K562 (cell line): Measurements from ENCODE around the gene SPAG9. TPM values are rescaled to one million over a fixed set of nuclear protein-coding genes. Genes with fewer than 3 reads are reported as not detected.

ENCODE experiments used
- ATAC-seq: fragments of 200-7000 bp; cut with Tn5 transposase; 3 replicates; pipeline ENCODE4 v1.9.1; 2020; ENCODE audit warnings: moderate library complexity
- BruUV-seq: library from RNA; stranded (reverse); fragments of 400-500 nt; replicated peaks from 2 replicates; lab custom pipeline; 2021; lab: Mats Ljungman, UMichigan
- CTCF ChIA-PET: fragments of 300-600 bp; formaldehyde crosslinking; extraction: SDS; loops from one replicate; lab custom pipeline; 2021; ENCODE audit warnings: low intra/inter-chr PET ratio; lab: Yijun Ruan, JAX
- POLR2A ChIA-PET: fragments of 300-600, 350-650 bp; sonication (Branson Sonifier 250); formaldehyde crosslinking; extraction: SDS; loops from one replicate; lab custom pipeline; 2021; ENCODE audit warnings: antibody characterized with exemption, inconsistent platforms; lab: Yijun Ruan, JAX
- DNase-seq, 4 experiments: peaks; one replicate each; pipeline versions ENCODE4 v3.0.0 to v3.0.0-alpha.2; 2011 to 2018; ENCODE audit warnings: low spot score in 3 of 4, mixed read lengths in 3 of 4; ENCODE audit errors: extremely low read depth in 1 of 4
- FAIRE-seq: peaks from 2 replicates; lab custom pipeline; 2011; peaks lifted over from hg19 to GRCh38; lab: Jason Lieb, UNC
- H2AFZ ChIP-seq: 2 replicates; pipeline ENCODE4 v1.6.0; 2011; ENCODE audit warnings: low read depth, low read length, control low read depth, inconsistent platforms
- H3K27ac ChIP-seq: fragments of 200-600 bp; 3 replicates; pipeline ENCODE4 v1.8.0; 2011; ENCODE audit warnings: low read depth, mild to moderate bottlenecking, control low read depth, inconsistent platforms, low read length, moderate library complexity, mixed read lengths; ENCODE audit errors: extremely low read depth
- H3K27me3 ChIP-seq, 2 experiments: fragments of 300-600 bp in 1 of 2; 2 replicates in 1 of 2; 3 replicates in 1 of 2; pipeline versions ENCODE4 v1.6.0 to v1.8.0; 2011; ENCODE audit warnings: inconsistent platforms in 2 of 2, low read length in 2 of 2, mild to moderate bottlenecking in 1 of 2, mixed read lengths in 1 of 2, moderate library complexity in 1 of 2; ENCODE audit not compliant: control insufficient read depth in 2 of 2, insufficient read depth in 2 of 2
- H3K36me3 ChIP-seq: fragments of 300-600 bp; 3 replicates; pipeline ENCODE4 v1.8.0; 2011; ENCODE audit warnings: mild to moderate bottlenecking, low read length, inconsistent platforms; ENCODE audit not compliant: control insufficient read depth, insufficient read depth
- H3K4me1 ChIP-seq, 2 experiments: fragments of 200-600 bp in 1 of 2; replicated peaks in 1 of 2; 2 replicates in 1 of 2; 3 replicates in 1 of 2; pipeline versions ENCODE4 v1.5.1 to v1.8.0; 2011; ENCODE audit warnings: inconsistent platforms in 2 of 2, low read length in 2 of 2, mild to moderate bottlenecking in 1 of 2, mixed read lengths in 1 of 2, moderate library complexity in 1 of 2; ENCODE audit not compliant: control insufficient read depth in 2 of 2, insufficient read depth in 2 of 2
- H3K4me2 ChIP-seq: 2 replicates; pipeline ENCODE4 v1.6.1; 2011; ENCODE audit warnings: low read length, control low read depth, inconsistent platforms, mixed read lengths; ENCODE audit not compliant: insufficient read depth
- H3K4me3 ChIP-seq: fragments of 200-600 bp; sonication (generic), shearing (Covaris generic); 2 replicates; pipeline ENCODE4 v1.5.1; 2016; ENCODE audit warnings: control low read depth, inconsistent platforms
- H3K79me2 ChIP-seq: fragments of 200-600 bp; 3 replicates; pipeline ENCODE4 v1.8.0; 2011; ENCODE audit warnings: low read length, inconsistent platforms; ENCODE audit not compliant: control insufficient read depth, insufficient read depth
- H3K9ac ChIP-seq, 2 experiments: 2 replicates each; pipeline versions ENCODE4 v1.6.0 to v1.6.1; 2011; ENCODE audit warnings: low read depth in 2 of 2, low read length in 2 of 2, control low read depth in 1 of 2, inconsistent platforms in 1 of 2, mild to moderate bottlenecking in 1 of 2, mixed read lengths in 1 of 2; ENCODE audit not compliant: insufficient read depth in 1 of 2
- H3K9me1 ChIP-seq: one replicate; pipeline ENCODE4 v1.6.0; 2011; ENCODE audit warnings: inconsistent platforms, mild to moderate bottlenecking, low read length, moderate library complexity; ENCODE audit not compliant: control insufficient read depth, insufficient read depth
- H3K9me3 ChIP-seq: replicated peaks from 2 replicates; pipeline ENCODE4 v1.5.1; 2011; ENCODE audit warnings: low read depth, low read length, inconsistent platforms; ENCODE audit not compliant: control insufficient read depth, insufficient read depth
- H4K20me1 ChIP-seq: replicated peaks from 2 replicates; pipeline ENCODE4 v1.6.1; 2011; ENCODE audit warnings: low read length, inconsistent platforms, mixed read lengths; ENCODE audit not compliant: control insufficient read depth, insufficient read depth
- HDAC1 ChIP-seq, 2 experiments: fragments of 450-650 bp; IDR thresholded peaks; 2 replicates each; pipeline ENCODE4 v1.6.1; 2016 to 2017; ENCODE audit warnings: inconsistent platforms in 1 of 2, mild to moderate bottlenecking in 1 of 2, moderate library complexity in 1 of 2
- KAT7 ChIP-seq: sonication (generic); formaldehyde crosslinking; IDR thresholded peaks from 2 replicates; pipeline ENCODE4 v1.8.0; 2022; ENCODE audit warnings: missing genetic modification reagents, mild to moderate bottlenecking, borderline replicate concordance
- KDM5B ChIP-seq: fragments of 200-600 bp; sonication (generic); IDR thresholded peaks from 2 replicates; pipeline ENCODE4 v1.6.1; 2012; ENCODE audit warnings: low read depth, mild to moderate bottlenecking, moderate library complexity, low read length, control low read depth, inconsistent platforms; ENCODE audit not compliant: insufficient replicate concordance
- NR3C1 ChIP-seq: sonication (generic); formaldehyde crosslinking; IDR thresholded peaks from 2 replicates; pipeline ENCODE4 v1.8.1; 2022; ENCODE audit warnings: missing genetic modification reagents
- NRF1 ChIP-seq, 2 experiments: fragments of 450-650 bp; IDR thresholded peaks in 1 of 2; conservative IDR thresholded peaks in 1 of 2; 2 replicates each; pipeline ENCODE4 v1.6.1; 2014; ENCODE audit warnings: mild to moderate bottlenecking in 2 of 2
- NUFIP1 ChIP-seq: fragments of 450-650 bp; IDR thresholded peaks from 2 replicates; pipeline ENCODE4 v1.6.1; 2018; ENCODE audit not compliant: partially characterized antibody
- POLR2G ChIP-seq: fragments of 200-400 bp; formaldehyde crosslinking; IDR thresholded peaks from 2 replicates; pipeline ENCODE4 v1.6.1; 2017; ENCODE audit warnings: low read depth, mild to moderate bottlenecking, antibody characterized with exemption, low read length, moderate library complexity
- RCOR1 ChIP-seq, 2 experiments: IDR thresholded peaks; 2 replicates each; pipeline ENCODE4 v1.6.1; 2012; ENCODE audit warnings: low read depth in 2 of 2, low read length in 2 of 2, borderline replicate concordance in 1 of 2, improper control_type of control experiment in 1 of 2
- RFX1 ChIP-seq: fragments of 450-650 bp; IDR thresholded peaks from 2 replicates; pipeline ENCODE4 v1.6.1; 2016; ENCODE audit warnings: mild to moderate bottlenecking, moderate library complexity
- TAF1 ChIP-seq: IDR thresholded peaks from 2 replicates; pipeline ENCODE4 v1.6.1; 2011; ENCODE audit warnings: mild to moderate bottlenecking, low read length, moderate library complexity; ENCODE audit not compliant: insufficient read depth, control insufficient read depth, severe bottlenecking; ENCODE audit errors: extremely low read depth
- TAF9B ChIP-seq: fragments of 450-650 bp; IDR thresholded peaks from 2 replicates; pipeline ENCODE4 v1.6.1; 2018; ENCODE audit warnings: mild to moderate bottlenecking; ENCODE audit not compliant: partially characterized antibody
- ZC3H4 ChIP-seq: sonication (generic); formaldehyde crosslinking; IDR thresholded peaks from 2 replicates; pipeline ENCODE4 v1.9.0; 2021; ENCODE audit warnings: missing genetic modification reagents, borderline replicate concordance
- ZNF263 ChIP-seq: sonication (generic); formaldehyde crosslinking; IDR thresholded peaks from 2 replicates; pipeline ENCODE4 v1.8.0; 2022; ENCODE audit warnings: mild to moderate bottlenecking, missing genetic modification reagents, borderline replicate concordance
- WGBS: fragments of 100-300 bp; shearing (Covaris generic); methylation state at CpG from one replicate; pipeline ENCODE4 v1.1.6; 2016; ENCODE audit warnings: low coverage, mixed read lengths; ENCODE audit not compliant: insufficient coverage; ENCODE audit errors: missing lambda C conversion rate; 5-methylcytosine and 5-hydroxymethylcytosine counted together
- in situ Hi-C: fragments of 300-500 bp; cut with MboI; formaldehyde crosslinking; loops from 4 replicates; pipeline ENCODE4 v1.15.0; 2018; ENCODE audit warnings: inconsistent platforms, mixed read lengths
- intact Hi-C: fragments of 100-400 bp; cut with micrococcal nuclease; formaldehyde crosslinking; loops from 2 replicates; pipeline ENCODE4 v1.14.2; 2022
- polyA plus RNA-seq, 8 experiments: library from polyadenylated mRNA; depleted of rRNA in 4 of 8; stranded (reverse) in 5 of 8; unstranded in 3 of 8; fragments of >200 nt; fragmentation: Nextera tagmentation in 2 of 8; fragmentation: Illumina TruSeq in 1 of 8; extraction: Ambion mirVana in 2 of 8; extraction: Trizol in 1 of 8; gene quantifications; 2 replicates each; pipeline versions ENCODE4 v1.2.1 to v1.2.3, GENCODE V29; 2011 to 2014; ENCODE audit warnings: inconsistent platforms in 1 of 8, missing spikeins in 1 of 8
- total RNA-seq, 7 experiments: library from RNA; depleted of rRNA in 6 of 7; stranded (reverse); fragments of >200 nt in 6 of 7; fragmentation: Illumina TruSeq in 2 of 7; extraction: Trizol in 2 of 7; gene quantifications; 2 replicates each; pipeline versions ENCODE4 v1.2.1 to v1.2.3, GENCODE V29; 2011 to 2021; ENCODE audit warnings: low replicate concordance in 1 of 7
- TF ChIP-seq, protein P1 (sequence below): sonication (generic); formaldehyde crosslinking; IDR thresholded peaks from 2 replicates; pipeline ENCODE4 v1.9.0; 2022; ENCODE audit warnings: mild to moderate bottlenecking, missing genetic modification reagents
- TF ChIP-seq, protein P2 (sequence below): sonication (generic); formaldehyde crosslinking; IDR thresholded peaks from 2 replicates; pipeline ENCODE4 v1.8.0; 2022; ENCODE audit warnings: mild to moderate bottlenecking, missing genetic modification reagents
- TF ChIP-seq, protein P3 (sequence below): sonication (generic); formaldehyde crosslinking; IDR thresholded peaks from 2 replicates; pipeline ENCODE4 v1.8.0; 2022; ENCODE audit warnings: missing genetic modification reagents, mild to moderate bottlenecking, moderate library complexity, borderline replicate concordance
- TF ChIP-seq, protein P4 (sequence below), 2 experiments: IDR thresholded peaks; 2 replicates each; pipeline ENCODE4 v1.6.1; 2011; ENCODE audit warnings: borderline replicate concordance in 1 of 2, control low read depth in 1 of 2, low read depth in 1 of 2, low read length in 1 of 2, mild to moderate bottlenecking in 1 of 2, mixed read lengths in 1 of 2, moderate library complexity in 1 of 2; ENCODE audit not compliant: insufficient read depth in 1 of 2, insufficient read length in 1 of 2, poor library complexity in 1 of 2, severe bottlenecking in 1 of 2; ENCODE audit errors: extremely low read depth in 1 of 2

The SPAG9 gene
- total and polyA plus RNA-seq, 9 of the 15 experiments (the other 6 are each of a cell fraction or from before 2014, with no cell fraction given) = 12.2 to 99.2 (median 58.2) TPM

DNA sequence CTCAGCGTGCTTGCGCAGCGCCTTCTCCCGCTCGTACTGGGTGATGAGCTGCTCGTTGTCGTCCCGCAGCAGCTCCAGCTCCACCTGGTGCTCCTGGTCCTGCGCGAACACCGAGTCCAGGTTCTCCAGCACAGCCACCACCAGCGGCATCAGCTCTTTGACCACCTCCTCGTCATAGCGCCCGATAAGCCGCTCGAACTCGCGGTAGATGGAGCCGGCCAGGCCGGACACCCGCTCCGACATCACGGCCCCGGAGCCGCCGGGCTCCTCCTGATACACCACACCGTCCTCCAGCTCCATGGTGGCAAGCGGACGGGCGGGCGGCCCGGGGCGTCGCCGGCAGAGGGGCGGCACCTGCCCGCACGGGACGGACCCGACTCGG is 320 bp downstream of the SPAG9 start:
- ATAC-seq (peak; percentile 59), FAIRE-seq (no peak), DNase-seq (peak in 3 of 4 experiments; percentile 46 to 54 (median 49))
- H3K4me2 ChIP-seq = peak overlapping the region; percentile 88
- intact Hi-C loops (no loop called here), in situ Hi-C loops (no loop called here)
- no peaks in the 10 kb centered on the region for H3K27me3 ChIP-seq
- peaks cover 12 to 25% of the 10 kb centered on the region in 2 experiments for H3K4me1 ChIP-seq
- no peaks in the 10 kb centered on the region for H3K9me3 ChIP-seq
- peaks cover 55% of the 10 kb centered on the region for H3K79me2 ChIP-seq
- no peaks in the 10 kb centered on the region for H3K9me1 ChIP-seq
- no TSS peak for BruUV-seq
- H3K4me3 ChIP-seq = peak overlapping the region; percentile 97
- H2AFZ ChIP-seq = peak overlapping the region; percentile 66; the same call in 1 of the 2 replicates
- CTCF ChIA-PET = interaction anchor here (1.1 to 2.2 kb wide), 2 partner anchors 32 to 64 kb away, joined by 3 to 14 read pairs; partner anchors contain the start of gene NME1
- peaks cover 11% of the 10 kb centered on the region; the same call in 2 of the 3 replicates for H3K36me3 ChIP-seq
- 4% methylated on average over 32 of the region's 42 CpGs for WGBS
- peak overlapping the region; percentile 96 for H3K27ac ChIP-seq
- H4K20me1 ChIP-seq = peaks cover 21% of the 10 kb centered on the region; the same call in 1 of the 2 replicates
- POLR2A ChIA-PET = interaction anchor here (0.6 to 2.3 kb wide), 10 partner anchors 8 to 185 kb away, joined by 3 to 8 read pairs (median 4); partner anchors contain the start of gene NME1
- peak overlapping the region; percentile 84 to 100 for H3K9ac ChIP-seq
- TF ChIP-seq, protein P1, sequence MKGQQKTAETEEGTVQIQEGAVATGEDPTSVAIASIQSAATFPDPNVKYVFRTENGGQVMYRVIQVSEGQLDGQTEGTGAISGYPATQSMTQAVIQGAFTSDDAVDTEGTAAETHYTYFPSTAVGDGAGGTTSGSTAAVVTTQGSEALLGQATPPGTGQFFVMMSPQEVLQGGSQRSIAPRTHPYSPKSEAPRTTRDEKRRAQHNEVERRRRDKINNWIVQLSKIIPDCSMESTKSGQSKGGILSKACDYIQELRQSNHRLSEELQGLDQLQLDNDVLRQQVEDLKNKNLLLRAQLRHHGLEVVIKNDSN (CRISPR knock-in tag) = peak; percentile 44; the same call in 1 of the 2 replicates
- TF ChIP-seq, protein P2, sequence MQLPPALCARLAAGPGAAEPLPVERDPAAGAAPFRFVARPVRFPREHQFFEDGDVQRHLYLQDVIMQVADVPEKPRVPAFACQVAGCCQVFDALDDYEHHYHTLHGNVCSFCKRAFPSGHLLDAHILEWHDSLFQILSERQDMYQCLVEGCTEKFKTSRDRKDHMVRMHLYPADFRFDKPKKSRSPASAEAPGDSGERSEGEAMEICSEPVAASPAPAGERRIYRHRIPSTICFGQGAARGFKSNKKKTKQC (CRISPR knock-in tag) = 0 out of 2 replicates have a peak, but pooled peaks have one; percentile 58
- peak; percentile 10 for TF ChIP-seq TAF1
- peak; percentile 65 to 67 for TF ChIP-seq NRF1 (conservative IDR thresholded peaks at IDR 0.05 in 1 of 2, IDR thresholded peaks at IDR 0.05 in 1 of 2)
- TF ChIP-seq, protein P3, sequence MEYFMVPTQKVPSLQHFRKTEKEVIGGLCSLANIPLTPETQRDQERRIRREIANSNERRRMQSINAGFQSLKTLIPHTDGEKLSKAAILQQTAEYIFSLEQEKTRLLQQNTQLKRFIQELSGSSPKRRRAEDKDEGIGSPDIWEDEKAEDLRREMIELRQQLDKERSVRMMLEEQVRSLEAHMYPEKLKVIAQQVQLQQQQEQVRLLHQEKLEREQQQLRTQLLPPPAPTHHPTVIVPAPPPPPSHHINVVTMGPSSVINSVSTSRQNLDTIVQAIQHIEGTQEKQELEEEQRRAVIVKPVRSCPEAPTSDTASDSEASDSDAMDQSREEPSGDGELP = peak; percentile 20; the same call in 1 of the 2 replicates
- TF ChIP-seq POLR2G = peak; percentile 81
- TF ChIP-seq KAT7 (CRISPR knock-in tag) = 0 out of 2 replicates have a peak, but pooled peaks have one; percentile 54
- no peak for TF ChIP-seq TAF9B
- TF ChIP-seq RFX1 = no peak
- TF ChIP-seq ZC3H4 (CRISPR knock-in tag) = peak; percentile 95; the same call in 1 of the 2 replicates
- TF ChIP-seq, protein P4, sequence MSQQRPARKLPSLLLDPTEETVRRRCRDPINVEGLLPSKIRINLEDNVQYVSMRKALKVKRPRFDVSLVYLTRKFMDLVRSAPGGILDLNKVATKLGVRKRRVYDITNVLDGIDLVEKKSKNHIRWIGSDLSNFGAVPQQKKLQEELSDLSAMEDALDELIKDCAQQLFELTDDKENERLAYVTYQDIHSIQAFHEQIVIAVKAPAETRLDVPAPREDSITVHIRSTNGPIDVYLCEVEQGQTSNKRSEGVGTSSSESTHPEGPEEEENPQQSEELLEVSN (IDR thresholded peaks at IDR 0.05; ENCODE audit: borderline replicate concordance in 1 of 2, extremely low read depth in 1 of 2, insufficient read depth in 1 of 2, insufficient read length in 1 of 2, low read depth in 1 of 2, low read length in 1 of 2, poor library complexity in 1 of 2, severe bottlenecking in 1 of 2) = peak in 1 of 2 experiments; percentile 43
- TF ChIP-seq NUFIP1 = no peak
- peak in 1 of 2 experiments; percentile 42; a peak in 1 of 4 replicates for TF ChIP-seq HDAC1 (IDR thresholded peaks at IDR 0.05)
- 0 out of 2 replicates have a peak, but pooled peaks have one; percentile 60 for TF ChIP-seq NR3C1
- peak; percentile 85 for TF ChIP-seq ZNF263 (CRISPR knock-in tag)
- TF ChIP-seq RCOR1 (IDR thresholded peaks at IDR 0.05; ENCODE audit: borderline replicate concordance in 1 of 2, low read depth in 2 of 2, low read length in 2 of 2) = no peak
- peak; percentile 24 for TF ChIP-seq KDM5B
